ENCODE results near the gene SNX15. TPM values are rescaled to one million over a fixed set of nuclear protein-coding genes. Genes with fewer than 3 reads are reported as not detected.

SNX15 gene
- total RNA-seq, 1 donor: 17.4 TPM

- TF ChIP-seq CTCF (IDR thresholded peaks at IDR 0.05; ENCODE audit: insufficient read depth, low read length): no peak
- no peak for DNase-seq (ENCODE audit: low read depth)
- H3K4me3 ChIP-seq (ENCODE audit: low read depth, low read length): no peak overlapping the region
Measured at GRCh38 chr11:65066805-65067291, 39.6 kb downstream of the SNX15 start.

GRCh38 chr11:65067446-65067845, 40.2 kb downstream of the SNX15 start:
- no peak for DNase-seq (ENCODE audit: low read depth)
- TF ChIP-seq CTCF (IDR thresholded peaks at IDR 0.05; ENCODE audit: insufficient read depth, low read length): no peak

GRCh38 chr11:65069217-65069616, 42.0 kb downstream of the SNX15 start:
- no peak for TF ChIP-seq CTCF (IDR thresholded peaks at IDR 0.05; ENCODE audit: insufficient read depth, low read length)
- no peak for DNase-seq (ENCODE audit: low read depth)
- no peak overlapping the region for H3K4me3 ChIP-seq (ENCODE audit: low read depth, low read length)

More at GRCh38 chr11:65067446-65067845, 40.2 kb downstream of the SNX15 start:
- no peak overlapping the region for H3K4me3 ChIP-seq (ENCODE audit: low read depth, low read length)

- no peak for TF ChIP-seq CTCF (IDR thresholded peaks at IDR 0.05; ENCODE audit: insufficient read depth, low read length)
- no peak for DNase-seq (ENCODE audit: low read depth)
- no peak overlapping the region for H3K4me3 ChIP-seq (ENCODE audit: low read depth, low read length)
Measured at GRCh38 chr11:65071907-65072630, 44.8 kb downstream of the SNX15 start.

GRCh38 chr11:65072631-65072966, 45.4 kb downstream of the SNX15 start:
- no peak for TF ChIP-seq CTCF (IDR thresholded peaks at IDR 0.05; ENCODE audit: insufficient read depth, low read length)
- H3K4me3 ChIP-seq (ENCODE audit: low read depth, low read length): no peak overlapping the region
- DNase-seq (ENCODE audit: low read depth): no peak

- no peak for TF ChIP-seq CTCF (IDR thresholded peaks at IDR 0.05; ENCODE audit: insufficient read depth, low read length)
- no peak overlapping the region for H3K4me3 ChIP-seq (ENCODE audit: low read depth, low read length)
- no peak for DNase-seq (ENCODE audit: low read depth)
Measured at GRCh38 chr11:65077451-65077850, 50.2 kb downstream of the SNX15 start.

- TF ChIP-seq CTCF (IDR thresholded peaks at IDR 0.05; ENCODE audit: insufficient read depth, low read length): peak; percentile 59
- DNase-seq (ENCODE audit: low read depth): peak; percentile 28
- no peak overlapping the region for H3K4me3 ChIP-seq (ENCODE audit: low read depth, low read length)
Measured at GRCh38 chr11:65078151-65078550, 50.9 kb downstream of the SNX15 start.
